Uterus (tissue), 4 donors: ENCODE results near the gene PLCB2. TPM values are rescaled to one million over a fixed set of nuclear protein-coding genes. Genes with fewer than 3 reads are reported as not detected.

ENCODE experiments used
- DNase-seq, 2 donors: peaks; one replicate each; pipeline ENCODE4 v3.0.0-alpha.2; 2019 to 2020
- H3K27ac ChIP-seq, 2 donors: fragments of 200-600 bp; sonication (generic); 1 replicate in 1 of 2; 2 replicates in 1 of 2; pipeline ENCODE4 v1.5.1; 2016 to 2018
- H3K27me3 ChIP-seq, 2 donors: fragments of 200-600 bp; sonication (generic); one replicate each; pipeline ENCODE4 v1.5.1; 2018 to 2019; ENCODE audit warnings: control low read depth in 1 of 2
- H3K36me3 ChIP-seq, 2 donors: fragments of 200-600 bp; sonication (generic); one replicate each; pipeline ENCODE4 v1.5.1; 2019; ENCODE audit warnings: control low read depth in 1 of 2
- H3K4me1 ChIP-seq, 2 donors: fragments of 200-600 bp; sonication (generic); one replicate each; pipeline ENCODE4 v1.5.1; 2018 to 2019; ENCODE audit warnings: control low read depth in 1 of 2
- H3K4me3 ChIP-seq, 2 donors: fragments of 200-600 bp; sonication (generic); 1 replicate in 1 of 2; 2 replicates in 1 of 2; pipeline ENCODE4 v1.5.1; 2018 to 2019; ENCODE audit warnings: mild to moderate bottlenecking in 1 of 2
- H3K9me3 ChIP-seq, 2 donors: fragments of 200-600 bp; sonication (generic); one replicate each; pipeline ENCODE4 v1.5.1; 2019; ENCODE audit warnings: control low read depth in 1 of 2
- CTCF ChIP-seq, 4 experiments: fragments of 200-600 bp in 2 of 4; fragments of 450-650 bp in 2 of 4; sonication (generic) in 2 of 4; IDR thresholded peaks; one replicate each; pipeline ENCODE4 v1.5.1; 2016 to 2019; ENCODE audit warnings: antibody characterized with exemption in 4 of 4, mild to moderate bottlenecking in 2 of 4, moderate library complexity in 1 of 4
- POLR2A ChIP-seq, 2 donors: fragments of 450-650 bp; IDR thresholded peaks; one replicate each; pipeline ENCODE4 v1.6.1; 2016; ENCODE audit warnings: antibody characterized with exemption in 2 of 2, mild to moderate bottlenecking in 1 of 2, moderate library complexity in 1 of 2
- intact Hi-C: fragments of 100-400 bp; cut with DNase I; formaldehyde crosslinking; loops from one replicate; pipeline ENCODE4 v1.15.1; 2023; ENCODE audit warnings: low total_unique reads
- total RNA-seq, 4 donors: library from RNA; depleted of rRNA in 3 of 4; stranded (reverse); fragments of >200 nt in 3 of 4; gene quantifications; one replicate each; pipeline versions ENCODE4 v1.1.0 to v1.2.4, GENCODE V29; 2014 to 2023
- donor health status: DM: yes; HTN: yes; CAD: no.

The PLCB2 gene
- total RNA-seq, 4 donors from 2014 or later: 3.5 to 19.0 (median 9.3) TPM

DNA sequence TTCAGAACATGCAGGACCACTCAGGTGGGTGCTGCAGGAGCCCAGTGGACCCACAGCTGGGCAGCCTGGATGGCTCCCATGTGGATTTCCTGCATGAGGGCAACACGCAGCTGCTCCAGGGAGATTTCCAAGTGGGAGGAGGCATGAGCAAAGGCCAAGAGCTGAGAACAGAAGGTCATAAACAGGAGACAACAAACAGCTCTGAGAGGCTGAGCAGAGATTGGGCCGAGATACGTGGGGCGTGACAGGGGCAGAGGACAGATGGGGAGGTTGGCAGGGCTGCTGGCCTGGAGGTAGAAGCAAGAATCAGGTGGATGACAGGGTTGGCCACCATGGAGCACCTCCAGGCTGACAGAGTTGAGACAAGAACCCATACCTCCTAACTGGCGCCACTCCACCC, 46.0 kb upstream of the PLCB2 start:
- no peaks in the 10 kb centered on the region for H3K9me3 ChIP-seq
- H3K27ac ChIP-seq: no peak overlapping the region
- intact Hi-C loops: no loop called here
- no peaks in the 10 kb centered on the region for H3K27me3 ChIP-seq
- no peaks in the 10 kb centered on the region for H3K36me3 ChIP-seq
- no peak for DNase-seq
- H3K4me3 ChIP-seq: no peak overlapping the region
- TF ChIP-seq POLR2A (IDR thresholded peaks at IDR 0.05): no peak
- no peak for TF ChIP-seq CTCF (IDR thresholded peaks at IDR 0.05)
- H3K4me1 ChIP-seq: no peaks in the 10 kb centered on the region

GRCh38 chr15:40352281-40352901, 44.7 kb upstream of the PLCB2 start:
- H3K27ac ChIP-seq: no peak overlapping the region
- H3K9me3 ChIP-seq: no peaks in the 10 kb centered on the region
- intact Hi-C loops: no loop called here
- no peaks in the 10 kb centered on the region for H3K36me3 ChIP-seq
- no peaks in the 10 kb centered on the region for H3K27me3 ChIP-seq
- H3K4me1 ChIP-seq: no peaks in the 10 kb centered on the region
- H3K4me3 ChIP-seq: no peak overlapping the region
- no peak for DNase-seq
- TF ChIP-seq CTCF (IDR thresholded peaks at IDR 0.05) (no peak), POLR2A (IDR thresholded peaks at IDR 0.05) (no peak)

GRCh38 chr15:40349163-40349562, 41.4 kb upstream of the PLCB2 start:
- H3K4me3 ChIP-seq: no peak overlapping the region
- no peaks in the 10 kb centered on the region for H3K9me3 ChIP-seq
- no peaks in the 10 kb centered on the region for H3K27me3 ChIP-seq
- H3K27ac ChIP-seq: no peak overlapping the region
- H3K36me3 ChIP-seq: no peaks in the 10 kb centered on the region
- no peaks in the 10 kb centered on the region for H3K4me1 ChIP-seq
- no peak for TF ChIP-seq POLR2A (IDR thresholded peaks at IDR 0.05)
- TF ChIP-seq CTCF (IDR thresholded peaks at IDR 0.05): no peak
- DNase-seq: no peak
- intact Hi-C loops: loop anchor here (10.0 kb wide), 1 partner anchor 64 kb away; the partner anchor contains the start of gene ANKRD63

DNA sequence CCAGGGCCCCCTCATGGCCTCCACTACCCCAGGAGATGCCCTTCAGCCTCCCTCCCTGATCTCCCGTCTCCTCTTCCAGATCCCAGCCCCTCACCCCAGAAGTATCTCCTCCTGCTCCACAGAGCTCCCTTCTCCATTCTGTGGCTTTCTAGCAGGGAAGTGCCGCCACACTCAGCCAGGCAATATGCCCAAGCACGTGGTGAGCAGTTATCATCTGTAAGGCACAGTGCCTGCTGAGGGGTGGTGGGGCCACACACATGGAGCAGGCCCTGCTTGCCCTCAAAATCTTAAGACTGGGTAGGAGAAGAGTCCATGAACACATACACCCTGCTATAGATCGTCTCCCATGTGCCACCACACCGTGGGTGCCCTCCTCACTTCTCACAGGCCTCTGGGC, 40.7 kb upstream of the PLCB2 start:
- DNase-seq: no peak
- H3K9me3 ChIP-seq: no peaks in the 10 kb centered on the region
- intact Hi-C loops: loop anchor here (10.0 kb wide), 1 partner anchor 64 kb away; the partner anchor contains the start of gene ANKRD63
- H3K27me3 ChIP-seq: no peaks in the 10 kb centered on the region
- H3K4me3 ChIP-seq: no peak overlapping the region
- H3K4me1 ChIP-seq: no peaks in the 10 kb centered on the region
- TF ChIP-seq CTCF (IDR thresholded peaks at IDR 0.05) (no peak), POLR2A (IDR thresholded peaks at IDR 0.05) (no peak)
- H3K27ac ChIP-seq: no peak overlapping the region
- H3K36me3 ChIP-seq: no peaks in the 10 kb centered on the region

DNA sequence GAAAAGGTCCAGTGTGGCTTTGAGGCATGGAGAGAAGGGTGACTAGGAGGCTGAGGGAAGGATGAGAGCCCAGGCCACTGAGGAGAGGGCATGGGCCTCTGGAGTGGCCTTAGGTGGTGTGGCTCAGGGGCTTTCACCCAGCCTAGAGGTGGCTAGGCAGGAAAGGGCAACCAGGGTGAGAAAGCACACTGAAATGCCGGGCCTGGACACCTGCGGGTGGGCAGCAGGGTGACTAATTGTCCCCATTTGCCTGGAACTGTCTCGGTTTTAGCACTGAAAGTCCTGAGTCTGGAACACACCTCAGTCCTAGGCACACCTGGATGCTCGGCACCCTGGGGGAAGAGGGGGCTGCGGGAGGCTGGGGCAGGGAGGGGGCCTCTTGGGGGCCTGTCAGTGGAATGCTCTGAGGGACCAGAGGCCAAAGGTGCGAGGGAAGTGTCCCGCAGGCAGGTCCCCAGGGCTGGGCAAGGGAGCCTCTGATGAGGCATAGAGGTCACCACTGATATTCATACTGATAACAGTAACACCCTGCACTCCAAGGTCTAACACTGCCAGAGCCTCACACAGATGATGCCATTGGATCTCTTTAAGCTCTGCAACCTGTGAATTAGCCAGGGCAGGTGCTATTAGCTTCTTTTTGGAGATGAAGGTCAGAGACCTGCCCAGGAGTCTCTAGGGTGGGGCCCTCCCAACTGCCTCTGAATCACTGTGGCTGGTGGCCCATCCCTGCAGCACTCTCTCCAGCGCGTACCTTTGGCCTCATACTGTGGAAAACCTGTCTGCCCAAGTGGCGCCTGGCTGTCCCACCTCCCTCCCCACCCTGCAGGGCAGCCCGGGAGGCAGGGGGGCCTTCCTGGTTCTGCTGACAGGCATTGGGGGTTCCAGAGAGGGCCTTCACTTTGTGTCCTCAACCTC, 40.1 kb upstream of the PLCB2 start:
- no peaks in the 10 kb centered on the region for H3K36me3 ChIP-seq
- DNase-seq: no peak
- no peak overlapping the region for H3K27ac ChIP-seq
- H3K4me1 ChIP-seq: no peaks in the 10 kb centered on the region
- H3K27me3 ChIP-seq: no peaks in the 10 kb centered on the region
- intact Hi-C loops: loop anchor here (10.0 kb wide), 1 partner anchor 63 kb away; the partner anchor contains the start of gene ANKRD63
- H3K4me3 ChIP-seq: no peak overlapping the region
- no peak for TF ChIP-seq POLR2A (IDR thresholded peaks at IDR 0.05)
- H3K9me3 ChIP-seq: no peaks in the 10 kb centered on the region
